Measurements from ENCODE around the gene XPO6. TPM values are rescaled to one million over a fixed set of nuclear protein-coding genes. Genes with fewer than 3 reads are reported as not detected.

The XPO6 gene
- total RNA-seq, 2 experiments from 2014 or later = 130 to 167 TPM

- Histone ChIP-seq H3K4me1 (ENCODE audit: insufficient read depth, low read length, poor library complexity, severe bottlenecking) (peaks cover 55% of the 10 kb centered on the region), H3K4me2 (ENCODE audit: low read length) (no peak overlapping the region), H2AFZ (ENCODE audit: low read length) (no peak overlapping the region), H3K9me2 (ENCODE audit: insufficient read depth, low read length) (no peaks in the 10 kb centered on the region), H3K36me3 (ENCODE audit: insufficient read depth, low read length) (peaks cover 90% of the 10 kb centered on the region), H4K20me1 (ENCODE audit: insufficient read depth, low read length) (peaks cover 29% of the 10 kb centered on the region), H3K9me3 (ENCODE audit: low read length) (no peaks in the 10 kb centered on the region), H3K27ac (ENCODE audit: low read depth, low read length, poor library complexity, severe bottlenecking) (no peak overlapping the region), H3K4me3 (ENCODE audit: low read depth, low read length, poor library complexity, severe bottlenecking) (no peak overlapping the region), H3K79me2 (ENCODE audit: insufficient read depth, low read depth, low read length) (peaks cover 98% of the 10 kb centered on the region)
- TF ChIP-seq EZH2phosphoT487 (IDR thresholded peaks at IDR 0.05; ENCODE audit: borderline replicate concordance, low read depth, low read length) = no peak
- TF ChIP-seq CTCF (conservative IDR thresholded peaks at IDR 0.05; ENCODE audit: low read length) = no peak
- CTCF ChIA-PET (ENCODE audit: unreplicated experiment) = interaction anchor here (0.5 kb wide), 1 partner anchor 102 kb away, joined by 8 read pairs; no protein-coding TSS in a partner anchor
- DNase-seq (ENCODE audit: low spot score) = no peak
- intact Hi-C loops (cut with micrococcal nuclease; ENCODE audit: unreplicated experiment) = no loop called here
- POLR2A ChIA-PET = interaction anchor here (0.7 to 1.0 kb wide), 3 partner anchors 12 to 761 kb away, joined by 3 to 4 read pairs (median 3); no protein-coding TSS in a partner anchor
- no TSS peak for BruUV-seq (replicated peaks)
Observed at GRCh38 chr16:28191364-28191960, 20.3 kb downstream of the XPO6 start.

DNA sequence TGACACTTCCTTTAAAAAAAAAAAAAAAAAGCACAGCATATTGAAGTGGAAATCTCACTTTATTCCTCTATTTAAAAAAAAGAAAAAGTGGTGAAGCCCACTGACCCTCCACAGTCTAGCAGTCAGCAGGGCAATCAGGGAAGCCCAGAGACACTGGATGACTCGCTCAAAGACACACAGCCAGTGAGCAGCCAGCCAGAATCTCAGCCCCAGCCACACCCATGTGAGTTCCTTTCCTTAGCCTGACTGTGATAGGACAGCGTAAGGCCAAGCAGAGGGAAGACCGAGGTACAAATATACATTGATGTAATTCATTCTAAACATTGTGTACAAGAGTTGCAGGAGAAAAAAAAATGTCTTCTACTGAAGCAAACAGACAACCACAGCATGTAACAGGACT, 22.5 kb downstream of the XPO6 start:
- CTCF ChIA-PET (ENCODE audit: unreplicated experiment) = no interaction called here
- Histone ChIP-seq H3K27ac (ENCODE audit: low read depth, low read length, poor library complexity, severe bottlenecking) (peak overlapping the region; percentile 42), H3K36me3 (ENCODE audit: insufficient read depth, low read length) (peaks cover 92% of the 10 kb centered on the region), H3K9me2 (ENCODE audit: insufficient read depth, low read length) (no peaks in the 10 kb centered on the region), H3K79me2 (ENCODE audit: insufficient read depth, low read depth, low read length) (peaks cover 98% of the 10 kb centered on the region), H3K9me3 (ENCODE audit: low read length) (peaks cover 13% of the 10 kb centered on the region), H3K4me2 (ENCODE audit: low read length) (peak overlapping the region; percentile 56), H2AFZ (ENCODE audit: low read length) (no peak overlapping the region), H4K20me1 (ENCODE audit: insufficient read depth, low read length) (peaks cover 24% of the 10 kb centered on the region), H3K4me3 (ENCODE audit: low read depth, low read length, poor library complexity, severe bottlenecking) (no peak overlapping the region), H3K4me1 (ENCODE audit: insufficient read depth, low read length, poor library complexity, severe bottlenecking) (peaks cover 47% of the 10 kb centered on the region)
- no peak for DNase-seq (ENCODE audit: low spot score)
- intact Hi-C loops (cut with micrococcal nuclease; ENCODE audit: unreplicated experiment) = no loop called here
- POLR2A ChIA-PET = interaction anchor here (0.6 to 1.7 kb wide), 5 partner anchors 10 to 434 kb away, joined by 3 to 4 read pairs (median 3); no protein-coding TSS in a partner anchor
- no peak for TF ChIP-seq CTCF (conservative IDR thresholded peaks at IDR 0.05; ENCODE audit: low read length)
- TF ChIP-seq EZH2phosphoT487 (IDR thresholded peaks at IDR 0.05; ENCODE audit: borderline replicate concordance, low read depth, low read length) = no peak
- no TSS peak for BruUV-seq (replicated peaks)
